Amniotic epithelial cell (primary cell): Measurements from ENCODE around the gene RBPJ.

Experiments used
- DNase-seq: peaks from one replicate; pipeline ENCODE4 v3.0.0-alpha.2; 2010; ENCODE audit warnings: low read depth

RBPJ gene

GRCh38 chr4:26459756-26460530 is 139.1 kb downstream of the RBPJ start:
- DNase-seq, result no peak

DNA sequence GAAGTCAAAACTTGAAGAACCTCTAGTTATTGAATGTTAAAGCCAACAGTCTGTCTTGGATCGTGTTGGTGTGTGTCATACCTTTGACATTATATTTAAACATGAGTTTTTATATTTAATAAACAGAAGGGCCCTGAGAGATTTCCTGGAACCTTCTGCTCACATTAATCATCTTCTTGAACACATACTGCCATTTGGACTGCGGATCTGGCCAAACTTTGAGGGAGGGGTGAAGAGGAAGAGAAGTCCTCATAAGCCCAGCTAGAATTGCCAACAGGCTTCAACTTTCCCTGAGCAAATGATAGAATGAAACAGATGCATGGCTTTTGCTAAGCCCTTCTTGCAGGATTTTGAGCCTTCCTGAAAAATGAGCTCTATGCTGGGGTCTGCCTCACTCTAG is 142.1 kb downstream of the RBPJ start:
- DNase-seq, result no peak

GRCh38 chr4:26463386-26463785 is 142.6 kb downstream of the RBPJ start:
- DNase-seq, result no peak

- DNase-seq, result no peak
Observed at GRCh38 chr4:26464420-26465095, 143.7 kb downstream of the RBPJ start.

DNA sequence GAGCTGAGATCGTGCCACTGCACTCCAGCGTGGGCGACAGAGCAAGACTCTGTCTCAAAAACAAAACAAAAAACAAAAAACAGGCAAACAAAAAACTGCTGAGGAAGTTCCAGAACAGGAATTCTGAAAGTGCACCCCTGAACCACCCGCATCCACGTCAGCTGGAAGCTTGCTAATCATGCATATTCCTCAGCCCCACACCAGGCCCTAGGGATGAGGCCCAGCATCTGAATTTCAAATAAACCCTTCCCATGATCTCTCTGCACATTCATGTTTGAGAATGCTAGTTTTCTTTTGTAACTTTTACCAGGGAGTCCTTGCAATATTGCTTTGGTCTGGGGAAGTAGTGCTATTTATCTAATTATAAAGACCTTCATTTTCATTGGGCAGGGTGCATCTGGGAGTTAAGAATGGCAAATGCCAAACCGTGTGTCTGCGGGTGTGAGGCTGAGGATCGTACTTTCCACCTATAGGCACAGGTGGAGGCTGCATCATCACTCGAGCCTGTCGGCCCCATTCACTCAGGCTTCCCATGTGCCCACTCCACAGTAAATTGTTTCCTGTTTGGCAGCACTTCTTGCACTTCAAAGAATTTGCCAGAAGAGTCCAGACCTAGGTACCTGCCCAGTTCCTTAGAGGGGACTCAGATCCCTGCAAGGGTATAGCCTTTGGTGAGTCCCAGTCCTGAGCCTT is 145.9 kb downstream of the RBPJ start:
- DNase-seq, result no peak

DNA sequence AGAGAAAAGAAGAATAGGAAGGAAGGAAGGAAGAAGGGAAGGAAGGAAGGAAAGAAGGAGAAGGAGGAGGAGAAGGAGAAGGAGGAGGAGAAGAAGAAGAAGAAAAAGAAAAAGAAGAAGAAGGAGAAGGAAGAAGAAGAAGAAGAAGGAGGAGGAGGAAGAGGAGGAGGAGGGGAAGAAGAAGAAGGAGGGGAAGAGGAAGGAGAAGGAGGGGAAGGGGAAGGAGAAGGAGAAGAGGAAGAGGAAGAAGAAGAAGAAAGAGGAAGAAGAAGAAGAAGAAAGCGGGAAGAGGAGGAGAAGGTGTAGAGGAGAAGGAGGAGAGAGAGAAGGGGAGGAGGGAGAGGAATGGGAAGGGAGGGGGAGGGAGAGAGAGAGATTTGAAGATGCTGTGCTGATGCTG is 146.9 kb downstream of the RBPJ start:
- no peak for DNase-seq

- DNase-seq, result no peak
Observed at GRCh38 chr4:26468283-26468949, 147.6 kb downstream of the RBPJ start.

- DNase-seq, result no peak
Observed at GRCh38 chr4:26468977-26469376, 148.2 kb downstream of the RBPJ start.

DNA sequence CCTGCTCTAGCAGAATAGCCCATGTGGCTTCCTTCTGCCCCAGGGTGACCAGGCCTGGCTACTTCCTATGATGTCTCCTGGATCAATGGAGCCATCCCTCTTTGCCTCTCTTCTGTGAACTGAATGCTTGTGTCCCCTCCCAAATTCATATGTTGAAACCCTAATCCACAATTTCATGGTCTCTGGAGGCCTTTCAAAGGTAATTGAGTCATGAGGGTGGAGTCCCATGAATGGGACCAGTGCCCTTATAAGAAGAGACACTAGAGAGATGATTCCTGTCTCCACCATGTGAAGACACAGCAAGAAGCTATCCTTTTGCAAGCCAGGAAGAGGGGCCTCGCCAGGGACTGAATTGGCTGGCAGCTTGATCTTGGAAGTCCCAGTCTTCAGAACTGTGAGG is 151.1 kb downstream of the RBPJ start:
- DNase-seq, result no peak

DNA sequence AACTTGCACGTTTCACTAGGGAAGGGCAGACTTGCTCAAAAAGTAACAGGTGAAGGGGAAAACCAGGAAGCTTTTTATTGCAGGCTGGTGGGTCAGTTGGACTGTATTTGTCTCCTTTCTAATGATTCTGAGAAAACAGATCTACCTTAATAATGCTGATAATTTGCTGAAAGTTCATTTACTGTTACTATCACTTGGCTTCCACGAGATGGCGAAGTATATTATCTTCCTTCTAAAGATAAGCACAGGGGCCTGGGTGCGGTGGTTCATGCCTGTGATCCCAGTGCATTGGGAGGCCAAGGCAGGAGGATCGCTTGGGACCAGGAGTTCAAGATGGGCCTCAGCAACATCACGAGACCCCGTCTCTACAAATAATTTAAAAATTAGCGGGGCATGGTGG is 153.1 kb downstream of the RBPJ start:
- no peak for DNase-seq

GRCh38 chr4:26474551-26474950 is 153.7 kb downstream of the RBPJ start:
- no peak for DNase-seq

DNA sequence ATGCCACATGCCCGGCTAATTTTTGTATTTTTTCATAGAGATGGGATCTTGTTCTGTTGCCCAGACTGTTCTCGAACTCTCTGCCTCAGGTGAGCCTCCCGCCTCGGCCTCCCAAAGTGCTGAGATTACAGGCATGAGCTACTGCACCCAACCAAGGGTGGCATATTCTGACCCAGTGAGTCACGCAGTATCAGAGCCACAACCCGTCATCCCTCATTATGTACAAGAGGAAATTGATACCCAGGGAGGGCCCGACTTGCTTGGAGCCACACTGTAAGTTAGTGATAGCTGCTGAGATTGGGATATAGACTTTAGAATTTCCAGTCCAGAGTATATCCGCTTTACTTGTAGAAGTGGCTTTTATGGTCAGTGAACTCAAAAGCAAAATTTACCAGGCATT is 154.9 kb downstream of the RBPJ start:
- DNase-seq, result no peak

DNA sequence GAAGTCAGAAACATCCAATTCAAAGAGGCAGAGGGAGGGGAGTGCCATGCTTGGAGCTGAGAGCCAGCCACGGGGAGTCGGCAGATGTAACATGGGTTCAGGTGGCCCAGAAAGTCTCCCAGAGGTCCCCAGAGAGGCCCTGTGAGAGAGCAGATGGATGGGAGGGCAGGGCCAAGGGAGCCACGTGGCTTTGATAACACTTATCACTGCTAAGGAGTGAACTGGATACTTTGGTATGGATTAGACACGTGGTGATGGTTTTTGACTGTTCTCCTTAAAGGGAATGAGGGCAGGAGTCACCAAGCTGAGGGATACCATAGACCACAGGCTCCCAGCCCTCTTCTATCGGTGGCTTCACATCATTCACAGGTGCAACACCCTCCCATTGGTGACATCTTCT is 155.7 kb downstream of the RBPJ start:
- DNase-seq, result no peak

- no peak for DNase-seq
Observed at GRCh38 chr4:26478330-26478729, 157.5 kb downstream of the RBPJ start.

DNA sequence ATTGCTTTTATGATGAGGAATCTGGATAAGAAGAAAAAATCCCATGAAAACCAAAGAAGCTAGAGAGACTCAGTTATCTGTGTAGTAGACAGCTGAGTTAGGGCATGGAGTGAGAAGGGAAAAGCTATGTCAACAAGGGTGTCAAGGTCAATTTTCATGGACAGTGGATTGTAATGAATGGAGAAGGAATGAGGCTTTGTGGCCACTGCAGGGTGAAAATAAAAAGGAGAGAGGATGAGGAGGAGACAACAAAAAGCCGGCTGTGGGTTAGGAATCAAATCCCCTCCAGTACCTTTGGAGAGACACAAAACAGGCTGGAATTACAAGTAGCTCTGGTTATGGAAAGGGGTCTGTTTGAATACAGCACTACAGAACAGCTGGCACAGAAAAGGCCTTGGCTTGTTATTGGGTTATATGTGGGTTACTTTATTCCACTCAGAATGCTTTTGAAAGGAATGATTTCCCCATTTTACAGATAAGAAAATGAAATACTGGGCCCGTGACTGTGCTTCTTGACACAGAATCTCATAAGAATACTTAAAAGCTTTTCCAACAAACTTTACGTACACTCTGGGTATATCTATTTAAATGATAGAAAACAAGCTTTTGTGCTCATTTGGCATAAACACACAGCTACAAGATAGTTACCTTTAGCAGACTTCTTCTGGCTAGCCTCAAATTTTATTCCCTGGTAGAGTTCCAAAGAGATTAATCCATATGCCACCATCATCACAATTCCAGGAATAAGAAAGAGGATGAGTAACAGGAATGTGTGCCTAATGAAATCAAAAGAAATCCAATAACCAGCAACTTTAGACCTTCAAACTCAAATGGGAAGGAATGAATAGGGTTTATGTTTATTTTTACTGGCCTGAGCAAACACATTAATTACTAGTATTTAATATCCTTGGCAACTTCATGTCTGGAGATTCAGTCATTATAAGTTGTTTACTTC is 162.0 kb downstream of the RBPJ start:
- peak; percentile 19 for DNase-seq

DNA sequence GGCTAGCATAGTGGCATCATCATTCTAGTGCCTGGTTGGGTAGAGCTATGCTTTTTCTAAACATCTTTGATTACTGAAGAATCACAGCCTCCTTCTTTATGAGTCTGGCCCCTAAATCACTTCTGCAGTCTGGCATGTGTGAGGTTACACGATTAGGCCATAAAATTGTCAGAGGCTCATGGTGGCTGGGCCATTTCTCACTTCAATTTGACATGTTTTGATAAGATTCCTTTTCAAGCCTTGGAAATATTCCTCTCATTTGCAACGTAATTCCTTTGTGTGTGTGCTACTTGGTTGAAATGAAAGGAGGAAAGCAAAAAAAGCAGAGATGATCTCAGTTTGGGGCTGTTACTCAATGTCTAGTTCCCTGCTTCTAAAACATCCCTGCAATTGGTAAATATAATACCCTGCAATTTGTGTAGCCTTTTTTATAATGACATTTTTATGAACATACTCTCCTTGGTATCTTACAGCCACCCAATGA is 163.3 kb downstream of the RBPJ start:
- peak; percentile 36 for DNase-seq

- DNase-seq, result no peak
Observed at GRCh38 chr4:26484516-26484915, 163.7 kb downstream of the RBPJ start.
